HT1080 (cell line): ENCODE measurements around the gene SLC35F4. TPM values are rescaled to one million over a fixed set of nuclear protein-coding genes. Genes with fewer than 3 reads are reported as not detected.

Experiments used
- DNase-seq: peaks from one replicate; pipeline ENCODE4 v3.0.0-alpha.2; 2015; ENCODE audit warnings: low read depth
- total RNA-seq: library from RNA; depleted of rRNA; stranded (reverse); fragments of >200 nt; shearing (Covaris generic); gene quantifications from 2 replicates; pipeline ENCODE4 v1.2.3, GENCODE V29; 2014

Gene SLC35F4
- total RNA-seq, 1 experiment from 2014 or later, result 0.37 TPM

- no peak for DNase-seq
Measured at GRCh38 chr14:57547131-57547530, 318.8 kb downstream of the SLC35F4 start.

DNA sequence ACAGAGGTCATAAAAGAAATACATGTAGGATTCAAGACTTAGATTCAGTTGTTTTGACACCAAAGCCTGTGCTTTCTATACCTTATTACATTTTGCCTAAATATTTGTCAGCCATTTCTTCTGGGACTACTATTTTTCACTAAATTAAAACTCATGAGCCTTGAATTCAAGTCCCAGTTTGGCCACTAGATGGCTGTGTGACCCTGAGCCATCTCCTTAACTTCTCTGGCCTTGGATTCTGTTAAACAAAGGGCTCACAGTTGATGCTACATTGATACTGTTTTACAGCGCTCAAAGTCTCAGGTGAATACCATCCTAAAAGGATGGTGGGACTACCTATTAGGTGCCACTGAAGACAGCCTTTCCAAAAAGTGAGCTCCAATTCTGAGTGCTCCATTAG lies 332.7 kb downstream of the SLC35F4 start:
- peak; percentile 37 for DNase-seq

- no peak for DNase-seq
Measured at GRCh38 chr14:57530571-57530970, 335.3 kb downstream of the SLC35F4 start.

GRCh38 chr14:57526942-57527341 lies 338.9 kb downstream of the SLC35F4 start:
- no peak for DNase-seq

DNA sequence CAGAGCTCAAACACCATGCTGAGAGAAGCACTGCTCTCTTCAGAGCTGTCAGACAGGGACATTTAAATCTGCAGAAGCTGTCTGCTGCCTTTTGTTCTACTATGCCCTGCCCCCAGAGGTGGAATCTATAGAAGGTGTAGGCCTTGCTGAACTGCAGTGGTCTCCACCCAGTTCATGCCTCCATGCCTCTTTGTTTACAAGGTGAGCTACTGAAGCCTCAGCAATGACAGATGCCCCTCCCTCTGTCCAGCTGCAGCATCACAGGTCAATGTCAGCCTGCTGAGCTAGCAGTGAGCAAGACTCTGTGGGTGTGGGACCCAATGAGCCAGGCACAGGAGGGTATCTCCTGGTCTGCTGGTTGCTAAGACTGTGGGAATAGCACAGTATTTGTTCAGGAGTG lies 346.8 kb downstream of the SLC35F4 start:
- DNase-seq, result no peak
